Uterus (tissue), 4 donors: ENCODE data around the gene AGPAT4. TPM values are rescaled to one million over a fixed set of nuclear protein-coding genes. Genes with fewer than 3 reads are reported as not detected.

Source experiments
- DNase-seq, 2 donors: peaks; one replicate each; pipeline ENCODE4 v3.0.0-alpha.2; 2019 to 2020
- H3K27ac ChIP-seq, 2 donors: fragments of 200-600 bp; sonication (generic); 1 replicate in 1 of 2; 2 replicates in 1 of 2; pipeline ENCODE4 v1.5.1; 2016 to 2018
- H3K27me3 ChIP-seq, 2 donors: fragments of 200-600 bp; sonication (generic); one replicate each; pipeline ENCODE4 v1.5.1; 2018 to 2019; ENCODE audit warnings: control low read depth in 1 of 2
- H3K36me3 ChIP-seq, 2 donors: fragments of 200-600 bp; sonication (generic); one replicate each; pipeline ENCODE4 v1.5.1; 2019; ENCODE audit warnings: control low read depth in 1 of 2
- H3K4me1 ChIP-seq, 2 donors: fragments of 200-600 bp; sonication (generic); one replicate each; pipeline ENCODE4 v1.5.1; 2018 to 2019; ENCODE audit warnings: control low read depth in 1 of 2
- H3K4me3 ChIP-seq, 2 donors: fragments of 200-600 bp; sonication (generic); 1 replicate in 1 of 2; 2 replicates in 1 of 2; pipeline ENCODE4 v1.5.1; 2018 to 2019; ENCODE audit warnings: mild to moderate bottlenecking in 1 of 2
- H3K9me3 ChIP-seq, 2 donors: fragments of 200-600 bp; sonication (generic); one replicate each; pipeline ENCODE4 v1.5.1; 2019; ENCODE audit warnings: control low read depth in 1 of 2
- POLR2A ChIP-seq, 2 donors: fragments of 450-650 bp; IDR thresholded peaks; one replicate each; pipeline ENCODE4 v1.6.1; 2016; ENCODE audit warnings: antibody characterized with exemption in 2 of 2, mild to moderate bottlenecking in 1 of 2, moderate library complexity in 1 of 2
- intact Hi-C: fragments of 100-400 bp; cut with DNase I; formaldehyde crosslinking; loops from one replicate; pipeline ENCODE4 v1.15.1; 2023; ENCODE audit warnings: low total_unique reads
- total RNA-seq, 4 donors: library from RNA; depleted of rRNA in 3 of 4; stranded (reverse); fragments of >200 nt in 3 of 4; gene quantifications; one replicate each; pipeline versions ENCODE4 v1.1.0 to v1.2.4, GENCODE V29; 2014 to 2023
- TF ChIP-seq, protein P1 (sequence below), 4 experiments: fragments of 200-600 bp in 2 of 4; fragments of 450-650 bp in 2 of 4; sonication (generic) in 2 of 4; IDR thresholded peaks; one replicate each; pipeline ENCODE4 v1.5.1; 2016 to 2019; ENCODE audit warnings: antibody characterized with exemption in 4 of 4, mild to moderate bottlenecking in 2 of 4, moderate library complexity in 1 of 4
- donor health status: DM: yes; HTN: yes; CAD: no.

The AGPAT4 gene
- total RNA-seq, 4 donors from 2014 or later, result 2.9 to 18.1 (median 15.1) TPM

DNA sequence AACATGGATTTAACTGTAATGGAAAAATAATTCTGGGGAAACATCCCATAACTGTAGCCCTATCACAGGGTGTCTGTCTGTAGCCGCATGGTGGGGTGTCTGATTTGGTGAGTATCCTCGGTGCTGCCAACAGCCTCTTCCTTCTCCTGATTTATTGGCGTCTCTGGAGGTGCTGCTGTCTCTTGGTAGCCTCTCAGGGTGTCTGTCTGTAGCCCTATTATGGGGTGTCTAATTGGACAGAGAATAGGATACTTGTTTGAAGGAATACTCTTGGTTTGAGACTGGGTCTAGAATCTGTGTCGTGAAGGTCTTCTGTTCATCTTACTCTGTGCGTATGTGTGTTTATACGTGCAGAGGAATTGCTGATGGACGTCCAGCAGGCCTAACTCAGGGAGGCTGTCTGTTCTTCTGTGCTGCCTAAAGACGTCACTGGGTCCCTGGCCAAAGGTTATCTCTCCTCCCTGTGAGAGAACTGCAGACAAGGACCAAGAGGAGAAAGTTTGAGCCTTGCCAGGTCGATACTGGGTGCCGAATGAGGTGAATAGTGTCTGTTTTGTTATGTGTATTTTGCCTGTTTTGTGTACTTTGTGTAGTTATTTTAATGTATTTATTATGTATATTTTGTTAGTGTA is 18.9 kb upstream of the AGPAT4 start:
- no peaks in the 10 kb centered on the region for H3K4me1 ChIP-seq
- DNase-seq, result no peak
- H3K27ac ChIP-seq, result no peak overlapping the region
- TF ChIP-seq, protein P1, sequence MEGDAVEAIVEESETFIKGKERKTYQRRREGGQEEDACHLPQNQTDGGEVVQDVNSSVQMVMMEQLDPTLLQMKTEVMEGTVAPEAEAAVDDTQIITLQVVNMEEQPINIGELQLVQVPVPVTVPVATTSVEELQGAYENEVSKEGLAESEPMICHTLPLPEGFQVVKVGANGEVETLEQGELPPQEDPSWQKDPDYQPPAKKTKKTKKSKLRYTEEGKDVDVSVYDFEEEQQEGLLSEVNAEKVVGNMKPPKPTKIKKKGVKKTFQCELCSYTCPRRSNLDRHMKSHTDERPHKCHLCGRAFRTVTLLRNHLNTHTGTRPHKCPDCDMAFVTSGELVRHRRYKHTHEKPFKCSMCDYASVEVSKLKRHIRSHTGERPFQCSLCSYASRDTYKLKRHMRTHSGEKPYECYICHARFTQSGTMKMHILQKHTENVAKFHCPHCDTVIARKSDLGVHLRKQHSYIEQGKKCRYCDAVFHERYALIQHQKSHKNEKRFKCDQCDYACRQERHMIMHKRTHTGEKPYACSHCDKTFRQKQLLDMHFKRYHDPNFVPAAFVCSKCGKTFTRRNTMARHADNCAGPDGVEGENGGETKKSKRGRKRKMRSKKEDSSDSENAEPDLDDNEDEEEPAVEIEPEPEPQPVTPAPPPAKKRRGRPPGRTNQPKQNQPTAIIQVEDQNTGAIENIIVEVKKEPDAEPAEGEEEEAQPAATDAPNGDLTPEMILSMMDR (IDR thresholded peaks at IDR 0.05), result no peak
- no peak for TF ChIP-seq POLR2A (IDR thresholded peaks at IDR 0.05)
- no peaks in the 10 kb centered on the region for H3K9me3 ChIP-seq
- no peaks in the 10 kb centered on the region for H3K27me3 ChIP-seq
- H3K4me3 ChIP-seq, result no peak overlapping the region
- no peaks in the 10 kb centered on the region for H3K36me3 ChIP-seq
- intact Hi-C loops, result no loop called here

DNA sequence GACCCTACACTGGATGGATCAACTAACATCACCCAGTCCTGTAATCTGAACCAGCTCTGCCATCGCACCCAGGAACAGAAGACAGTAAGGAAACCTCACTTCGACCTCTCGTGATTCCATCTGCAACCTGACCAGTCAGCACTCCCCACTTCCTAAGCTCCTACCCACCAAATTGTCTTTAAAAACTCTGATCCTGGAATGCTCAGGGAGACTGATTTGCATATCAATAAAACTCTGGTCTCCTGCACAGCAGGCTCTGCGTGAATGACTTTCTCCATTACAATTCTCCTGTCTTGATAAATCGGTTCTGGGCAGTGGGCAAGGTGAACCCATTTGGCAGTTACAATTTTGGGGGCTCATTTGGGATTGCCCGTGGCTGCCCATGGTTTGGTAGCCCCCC is 18.3 kb upstream of the AGPAT4 start:
- TF ChIP-seq, protein P1 (IDR thresholded peaks at IDR 0.05), result no peak
- no peak for TF ChIP-seq POLR2A (IDR thresholded peaks at IDR 0.05)
- Histone ChIP-seq H3K4me1 (no peaks in the 10 kb centered on the region), H3K9me3 (no peaks in the 10 kb centered on the region), H3K27me3 (no peaks in the 10 kb centered on the region), H3K36me3 (no peaks in the 10 kb centered on the region), H3K4me3 (no peak overlapping the region), H3K27ac (no peak overlapping the region)
- DNase-seq, result no peak
- intact Hi-C loops, result no loop called here

DNA sequence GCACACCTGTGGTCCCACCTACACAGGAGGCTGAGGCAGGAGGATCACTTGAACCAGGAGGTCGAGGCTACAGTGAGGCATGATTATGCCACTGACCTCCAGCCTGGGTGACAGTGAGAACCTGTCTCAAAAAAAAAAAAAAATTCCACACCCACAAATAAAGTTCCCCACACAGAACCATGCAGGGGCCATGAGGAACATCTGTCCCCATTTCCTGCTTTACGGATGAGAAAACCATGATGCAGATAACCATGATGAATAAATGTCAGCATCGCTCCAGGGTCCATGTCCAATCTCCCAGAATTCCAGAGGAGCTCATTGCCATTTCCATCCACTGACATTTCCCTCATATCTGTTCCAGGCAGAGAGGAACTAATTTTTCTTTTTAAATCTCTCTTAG is 16.9 kb upstream of the AGPAT4 start:
- no peaks in the 10 kb centered on the region for H3K36me3 ChIP-seq
- no peak overlapping the region for H3K4me3 ChIP-seq
- H3K27me3 ChIP-seq, result no peaks in the 10 kb centered on the region
- intact Hi-C loops, result no loop called here
- no peak for DNase-seq
- TF ChIP-seq POLR2A (IDR thresholded peaks at IDR 0.05), result no peak
- no peak overlapping the region for H3K27ac ChIP-seq
- no peaks in the 10 kb centered on the region for H3K9me3 ChIP-seq
- no peaks in the 10 kb centered on the region for H3K4me1 ChIP-seq

DNA sequence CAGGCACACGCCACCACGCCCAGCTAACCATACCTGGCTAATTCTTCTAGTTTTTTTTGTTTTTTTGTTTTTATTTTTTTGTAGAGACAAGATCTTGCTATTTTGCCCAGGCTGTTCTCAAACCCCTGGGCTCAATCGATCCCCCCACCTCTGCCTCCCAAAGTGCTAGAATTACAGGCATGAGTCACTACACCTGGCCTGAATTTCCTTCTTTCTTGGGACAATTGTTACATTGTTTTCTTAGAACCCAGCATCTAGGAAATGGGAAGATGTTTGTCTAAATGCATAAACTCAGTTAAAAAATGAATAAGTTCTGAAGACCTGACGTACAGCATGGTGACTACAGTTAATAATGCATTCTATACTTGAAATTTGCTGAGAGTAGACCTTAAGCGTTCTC is 10.8 kb upstream of the AGPAT4 start:
- Histone ChIP-seq H3K27ac (no peak overlapping the region), H3K27me3 (no peaks in the 10 kb centered on the region), H3K9me3 (no peaks in the 10 kb centered on the region), H3K4me3 (no peak overlapping the region), H3K36me3 (no peaks in the 10 kb centered on the region), H3K4me1 (no peaks in the 10 kb centered on the region)
- TF ChIP-seq POLR2A (IDR thresholded peaks at IDR 0.05), result no peak
- TF ChIP-seq, protein P1 (IDR thresholded peaks at IDR 0.05), result no peak
- intact Hi-C loops, result no loop called here
- DNase-seq, result no peak

DNA sequence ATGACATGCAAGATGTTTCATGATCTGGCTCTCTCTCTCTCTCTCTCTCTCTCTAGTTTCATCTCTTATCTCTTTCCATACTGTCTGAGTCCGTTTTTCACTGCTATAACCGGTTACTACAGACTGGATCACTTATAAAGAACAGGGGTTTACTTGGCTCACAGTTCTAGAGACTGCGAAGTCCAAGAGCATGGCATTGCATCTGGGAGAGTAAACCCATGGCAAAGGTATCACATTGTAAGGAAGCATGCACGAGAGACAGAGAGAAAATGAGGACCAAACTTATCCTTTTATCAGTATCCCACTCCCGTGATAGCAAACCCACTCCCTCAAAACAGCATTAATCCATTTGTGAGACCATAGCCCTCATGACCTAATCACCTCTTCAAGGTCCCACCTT is 7.2 kb upstream of the AGPAT4 start:
- TF ChIP-seq, protein P1 (IDR thresholded peaks at IDR 0.05), result no peak
- no peak for TF ChIP-seq POLR2A (IDR thresholded peaks at IDR 0.05)
- H3K9me3 ChIP-seq, result no peaks in the 10 kb centered on the region
- H3K4me3 ChIP-seq, result no peak overlapping the region
- H3K27me3 ChIP-seq, result no peaks in the 10 kb centered on the region
- no peak overlapping the region for H3K27ac ChIP-seq
- H3K4me1 ChIP-seq, result no peaks in the 10 kb centered on the region
- no peak for DNase-seq
- H3K36me3 ChIP-seq, result no peaks in the 10 kb centered on the region
- intact Hi-C loops, result no loop called here
